Liver (tissue), 9 donors: ENCODE measurements around the gene DOCK8. TPM values are rescaled to one million over a fixed set of nuclear protein-coding genes. Genes with fewer than 3 reads are reported as not detected.

Source experiments
- DNase-seq: peaks from one replicate; pipeline ENCODE4 v3.0.0-alpha.2; 2017; ENCODE audit warnings: low spot score
- H3K27ac ChIP-seq, 2 donors: one replicate each; pipeline ENCODE4 v1.7.0; 2013; ENCODE audit warnings: inconsistent platforms in 2 of 2, low read length in 2 of 2, control low read depth in 1 of 2, low read depth in 1 of 2, mild to moderate bottlenecking in 1 of 2
- H3K27me3 ChIP-seq, 4 donors: one replicate each; pipeline versions ENCODE4 v1.6.1 to v1.7.0; 2013; ENCODE audit warnings: low read length in 3 of 4, inconsistent platforms in 1 of 4, mild to moderate bottlenecking in 1 of 4, moderate library complexity in 1 of 4; ENCODE audit not compliant: control insufficient read depth in 4 of 4, insufficient read depth in 4 of 4
- H3K36me3 ChIP-seq, 4 donors: one replicate each; pipeline versions ENCODE4 v1.6.1 to v1.7.0; 2013; ENCODE audit warnings: low read length in 3 of 4, mild to moderate bottlenecking in 3 of 4, low read depth in 1 of 4, moderate library complexity in 1 of 4; ENCODE audit not compliant: control insufficient read depth in 4 of 4, insufficient read depth in 3 of 4
- H3K4me1 ChIP-seq, 4 donors: one replicate each; pipeline versions ENCODE4 v1.6.1 to v1.7.0; 2013; ENCODE audit warnings: low read length in 3 of 4, mild to moderate bottlenecking in 3 of 4, moderate library complexity in 1 of 4; ENCODE audit not compliant: control insufficient read depth in 4 of 4, insufficient read depth in 4 of 4
- H3K4me3 ChIP-seq, 3 donors: one replicate each; pipeline versions ENCODE4 v1.6.1 to v1.7.0; 2013; ENCODE audit warnings: low read length in 3 of 3, control low read depth in 1 of 3, low read depth in 1 of 3, mild to moderate bottlenecking in 1 of 3
- H3K9ac ChIP-seq, 2 donors: one replicate each; pipeline ENCODE4 v1.7.0; 2013; ENCODE audit warnings: low read length in 2 of 2, mild to moderate bottlenecking in 2 of 2, moderate library complexity in 2 of 2, control low read depth in 1 of 2, low read depth in 1 of 2
- H3K9me3 ChIP-seq, 4 donors: one replicate each; pipeline versions ENCODE4 v1.6.1 to v1.7.0; 2013; ENCODE audit warnings: low read length in 3 of 4; ENCODE audit not compliant: control insufficient read depth in 4 of 4
- CTCF ChIP-seq: fragments of 150-350 bp; IDR thresholded peaks from 2 replicates; pipeline ENCODE4 v1.5.1; 2017; ENCODE audit warnings: improper control_type of control experiment, low read depth, low read length; ENCODE audit not compliant: missing input control
- EGR1 ChIP-seq, 2 donors: IDR thresholded peaks; 2 replicates each; pipeline ENCODE4 v1.6.1; 2016 to 2018; ENCODE audit warnings: antibody characterized with exemption in 2 of 2, low read depth in 2 of 2
- FOXA1 ChIP-seq: IDR thresholded peaks from 2 replicates; pipeline ENCODE4 v1.6.1; 2016; ENCODE audit warnings: antibody characterized with exemption
- FOXA2 ChIP-seq: IDR thresholded peaks from 2 replicates; pipeline ENCODE4 v1.6.1; 2016; ENCODE audit warnings: antibody characterized with exemption
- GABPA ChIP-seq, 2 donors: IDR thresholded peaks in 1 of 2; conservative IDR thresholded peaks in 1 of 2; 2 replicates each; pipeline ENCODE4 v1.6.1; 2016; ENCODE audit warnings: antibody characterized with exemption in 2 of 2, mild to moderate bottlenecking in 1 of 2, moderate library complexity in 1 of 2
- HNF4A ChIP-seq, 2 donors: conservative IDR thresholded peaks; 2 replicates each; pipeline ENCODE4 v1.6.1; 2016; ENCODE audit warnings: antibody characterized with exemption in 2 of 2, mild to moderate bottlenecking in 2 of 2
- HNF4G ChIP-seq: IDR thresholded peaks from 2 replicates; pipeline ENCODE4 v1.6.1; 2016; ENCODE audit warnings: antibody characterized with exemption
- JUND ChIP-seq, 2 donors: IDR thresholded peaks; 2 replicates each; pipeline ENCODE4 v1.6.1; 2016; ENCODE audit warnings: antibody characterized with exemption in 2 of 2
- NR2F2 ChIP-seq: IDR thresholded peaks from 2 replicates; pipeline ENCODE4 v1.6.1; 2016; ENCODE audit warnings: antibody characterized with exemption
- RAD21 ChIP-seq, 2 donors: IDR thresholded peaks; 2 replicates each; pipeline ENCODE4 v1.6.1; 2016; ENCODE audit warnings: antibody characterized with exemption in 2 of 2, mild to moderate bottlenecking in 2 of 2
- RXRA ChIP-seq, 2 donors: IDR thresholded peaks; 2 replicates each; pipeline ENCODE4 v1.6.1; 2017 to 2018; ENCODE audit warnings: antibody characterized with exemption in 2 of 2, mild to moderate bottlenecking in 1 of 2
- SP1 ChIP-seq: IDR thresholded peaks from 2 replicates; pipeline ENCODE4 v1.6.1; 2018; ENCODE audit warnings: antibody characterized with exemption, mild to moderate bottlenecking
- TAF1 ChIP-seq: conservative IDR thresholded peaks from 2 replicates; pipeline ENCODE4 v1.6.1; 2016; ENCODE audit warnings: antibody characterized with exemption, mild to moderate bottlenecking
- YY1 ChIP-seq: IDR thresholded peaks from 2 replicates; pipeline ENCODE4 v1.6.1; 2016; ENCODE audit warnings: antibody characterized with exemption, mild to moderate bottlenecking
- ZBTB33 ChIP-seq: IDR thresholded peaks from 2 replicates; pipeline ENCODE4 v1.6.1; 2016; ENCODE audit warnings: antibody characterized with exemption
- WGBS: extraction: QIAGEN DNeasy Blood & Tissue Kit; methylation state at CpG from one replicate; pipeline ENCODE4 v1.1.7; 2013; 5-methylcytosine and 5-hydroxymethylcytosine counted together
- polyA plus RNA-seq, 2 donors: library from polyadenylated mRNA; stranded (reverse) in 1 of 2; unstranded in 1 of 2; fragments of 200-250 nt in 1 of 2; fragments of >200 nt in 1 of 2; fragmentation: Nextera tagmentation in 1 of 2; extraction: Ambion mirVana in 1 of 2; gene quantifications; one replicate each; pipeline versions ENCODE4 v1.2.1 to v1.2.3, GENCODE V29; 2013 to 2015
- total RNA-seq, 2 donors: library from RNA; depleted of rRNA; stranded (reverse); fragments of >200 nt; gene quantifications; one replicate each; pipeline ENCODE4 v1.2.3, GENCODE V29; 2014
- TF ChIP-seq, protein P1 (sequence below): IDR thresholded peaks from 2 replicates; pipeline ENCODE4 v1.6.1; 2016; ENCODE audit warnings: antibody characterized with exemption
- TF ChIP-seq, protein P2 (sequence below): IDR thresholded peaks from 2 replicates; pipeline ENCODE4 v1.6.1; 2016; ENCODE audit warnings: antibody characterized with exemption
- TF ChIP-seq, protein P3 (sequence below): IDR thresholded peaks from 2 replicates; pipeline ENCODE4 v1.6.1; 2016; ENCODE audit warnings: antibody characterized with exemption, mild to moderate bottlenecking
- donor health status: healthy.
- donor health status: healthy.
- donor health status: healthy.
- donor health status: healthy.
- donor health status: healthy.

The DOCK8 gene
- total and polyA plus RNA-seq, 4 donors: 3.8 to 22.6 (median 7.4) TPM

GRCh38 chr9:304519-305185 lies 90.0 kb downstream of the DOCK8 start:
- 83% methylated on average over 10 of the region's 10 CpGs for WGBS
- Histone ChIP-seq H3K36me3 (no peaks in the 10 kb centered on the region), H3K4me1 (no peaks in the 10 kb centered on the region), H3K9me3 (no peaks in the 10 kb centered on the region), H3K9ac (no peak overlapping the region), H3K27ac (no peak overlapping the region), H3K4me3 (no peak overlapping the region), H3K27me3 (peaks cover 0 to 3% (median 0%) of the 10 kb centered on the region in 4 donors)
- TF ChIP-seq SP1 (no peak), FOXA1 (no peak), NR2F2 (no peak), TAF1 (no peak), HNF4G (no peak), EGR1 (IDR thresholded peaks at IDR 0.05; ENCODE audit: low read depth in 2 of 2) (no peak), YY1 (no peak), HNF4A (conservative IDR thresholded peaks at IDR 0.05) (no peak), FOXA2 (no peak), RXRA (IDR thresholded peaks at IDR 0.05) (no peak)
- TF ChIP-seq, protein P1, sequence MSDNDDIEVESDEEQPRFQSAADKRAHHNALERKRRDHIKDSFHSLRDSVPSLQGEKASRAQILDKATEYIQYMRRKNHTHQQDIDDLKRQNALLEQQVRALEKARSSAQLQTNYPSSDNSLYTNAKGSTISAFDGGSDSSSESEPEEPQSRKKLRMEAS: no peak
- TF ChIP-seq, protein P2, sequence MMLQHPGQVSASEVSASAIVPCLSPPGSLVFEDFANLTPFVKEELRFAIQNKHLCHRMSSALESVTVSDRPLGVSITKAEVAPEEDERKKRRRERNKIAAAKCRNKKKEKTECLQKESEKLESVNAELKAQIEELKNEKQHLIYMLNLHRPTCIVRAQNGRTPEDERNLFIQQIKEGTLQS: no peak
- TF ChIP-seq, protein P3, sequence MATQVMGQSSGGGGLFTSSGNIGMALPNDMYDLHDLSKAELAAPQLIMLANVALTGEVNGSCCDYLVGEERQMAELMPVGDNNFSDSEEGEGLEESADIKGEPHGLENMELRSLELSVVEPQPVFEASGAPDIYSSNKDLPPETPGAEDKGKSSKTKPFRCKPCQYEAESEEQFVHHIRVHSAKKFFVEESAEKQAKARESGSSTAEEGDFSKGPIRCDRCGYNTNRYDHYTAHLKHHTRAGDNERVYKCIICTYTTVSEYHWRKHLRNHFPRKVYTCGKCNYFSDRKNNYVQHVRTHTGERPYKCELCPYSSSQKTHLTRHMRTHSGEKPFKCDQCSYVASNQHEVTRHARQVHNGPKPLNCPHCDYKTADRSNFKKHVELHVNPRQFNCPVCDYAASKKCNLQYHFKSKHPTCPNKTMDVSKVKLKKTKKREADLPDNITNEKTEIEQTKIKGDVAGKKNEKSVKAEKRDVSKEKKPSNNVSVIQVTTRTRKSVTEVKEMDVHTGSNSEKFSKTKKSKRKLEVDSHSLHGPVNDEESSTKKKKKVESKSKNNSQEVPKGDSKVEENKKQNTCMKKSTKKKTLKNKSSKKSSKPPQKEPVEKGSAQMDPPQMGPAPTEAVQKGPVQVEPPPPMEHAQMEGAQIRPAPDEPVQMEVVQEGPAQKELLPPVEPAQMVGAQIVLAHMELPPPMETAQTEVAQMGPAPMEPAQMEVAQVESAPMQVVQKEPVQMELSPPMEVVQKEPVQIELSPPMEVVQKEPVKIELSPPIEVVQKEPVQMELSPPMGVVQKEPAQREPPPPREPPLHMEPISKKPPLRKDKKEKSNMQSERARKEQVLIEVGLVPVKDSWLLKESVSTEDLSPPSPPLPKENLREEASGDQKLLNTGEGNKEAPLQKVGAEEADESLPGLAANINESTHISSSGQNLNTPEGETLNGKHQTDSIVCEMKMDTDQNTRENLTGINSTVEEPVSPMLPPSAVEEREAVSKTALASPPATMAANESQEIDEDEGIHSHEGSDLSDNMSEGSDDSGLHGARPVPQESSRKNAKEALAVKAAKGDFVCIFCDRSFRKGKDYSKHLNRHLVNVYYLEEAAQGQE: no peak
- DNase-seq: no peak

GRCh38 chr9:306907-307306 lies 92.2 kb downstream of the DOCK8 start:
- DNase-seq: no peak
- 81% methylated on average over 7 of the region's 7 CpGs for WGBS
- Histone ChIP-seq H3K4me3 (no peak overlapping the region), H3K27ac (no peak overlapping the region), H3K36me3 (no peaks in the 10 kb centered on the region), H3K9me3 (no peaks in the 10 kb centered on the region), H3K27me3 (peaks cover 0 to 2% (median 0%) of the 10 kb centered on the region in 4 donors), H3K4me1 (no peaks in the 10 kb centered on the region), H3K9ac (no peak overlapping the region)
- TF ChIP-seq NR2F2: peak; percentile 36
- TF ChIP-seq ZBTB33: no peak
- no peak for TF ChIP-seq HNF4A (conservative IDR thresholded peaks at IDR 0.05)
- TF ChIP-seq SP1: no peak
- no peak for TF ChIP-seq HNF4G
- TF ChIP-seq, protein P3: no peak
- TF ChIP-seq, protein P2: no peak
- TF ChIP-seq TAF1: no peak
- no peak for TF ChIP-seq EGR1 (IDR thresholded peaks at IDR 0.05; ENCODE audit: low read depth in 2 of 2)
- peak; percentile 34 for TF ChIP-seq CTCF
- TF ChIP-seq GABPA (IDR thresholded peaks at IDR 0.05 in 1 of 2, conservative IDR thresholded peaks at IDR 0.05 in 1 of 2): no peak
- peak; percentile 62 to 67 for TF ChIP-seq RAD21 (IDR thresholded peaks at IDR 0.05)
- TF ChIP-seq YY1: no peak
- TF ChIP-seq, protein P1: no peak
- TF ChIP-seq FOXA2: no peak
- no peak for TF ChIP-seq FOXA1
- TF ChIP-seq JUND (IDR thresholded peaks at IDR 0.05): no peak
- no peak for TF ChIP-seq RXRA (IDR thresholded peaks at IDR 0.05)
